Liver (tissue), 9 donors: Measurements from ENCODE around the gene LDHAL6B. TPM values are rescaled to one million over a fixed set of nuclear protein-coding genes. Genes with fewer than 3 reads are reported as not detected.

Experiments used
- DNase-seq: peaks from one replicate; pipeline ENCODE4 v3.0.0-alpha.2; 2017; ENCODE audit warnings: low spot score
- H3K27ac ChIP-seq, 2 donors: one replicate each; pipeline ENCODE4 v1.7.0; 2013; ENCODE audit warnings: inconsistent platforms in 2 of 2, low read length in 2 of 2, control low read depth in 1 of 2, low read depth in 1 of 2, mild to moderate bottlenecking in 1 of 2
- H3K27me3 ChIP-seq, 4 donors: one replicate each; pipeline versions ENCODE4 v1.6.1 to v1.7.0; 2013; ENCODE audit warnings: low read length in 3 of 4, inconsistent platforms in 1 of 4, mild to moderate bottlenecking in 1 of 4, moderate library complexity in 1 of 4; ENCODE audit not compliant: control insufficient read depth in 4 of 4, insufficient read depth in 4 of 4
- H3K36me3 ChIP-seq, 4 donors: one replicate each; pipeline versions ENCODE4 v1.6.1 to v1.7.0; 2013; ENCODE audit warnings: low read length in 3 of 4, mild to moderate bottlenecking in 3 of 4, low read depth in 1 of 4, moderate library complexity in 1 of 4; ENCODE audit not compliant: control insufficient read depth in 4 of 4, insufficient read depth in 3 of 4
- H3K4me1 ChIP-seq, 4 donors: one replicate each; pipeline versions ENCODE4 v1.6.1 to v1.7.0; 2013; ENCODE audit warnings: low read length in 3 of 4, mild to moderate bottlenecking in 3 of 4, moderate library complexity in 1 of 4; ENCODE audit not compliant: control insufficient read depth in 4 of 4, insufficient read depth in 4 of 4
- H3K4me3 ChIP-seq, 3 donors: one replicate each; pipeline versions ENCODE4 v1.6.1 to v1.7.0; 2013; ENCODE audit warnings: low read length in 3 of 3, control low read depth in 1 of 3, low read depth in 1 of 3, mild to moderate bottlenecking in 1 of 3
- H3K9ac ChIP-seq, 2 donors: one replicate each; pipeline ENCODE4 v1.7.0; 2013; ENCODE audit warnings: low read length in 2 of 2, mild to moderate bottlenecking in 2 of 2, moderate library complexity in 2 of 2, control low read depth in 1 of 2, low read depth in 1 of 2
- H3K9me3 ChIP-seq, 4 donors: one replicate each; pipeline versions ENCODE4 v1.6.1 to v1.7.0; 2013; ENCODE audit warnings: low read length in 3 of 4; ENCODE audit not compliant: control insufficient read depth in 4 of 4
- EGR1 ChIP-seq, 2 donors: IDR thresholded peaks; 2 replicates each; pipeline ENCODE4 v1.6.1; 2016 to 2018; ENCODE audit warnings: antibody characterized with exemption in 2 of 2, low read depth in 2 of 2
- FOXA1 ChIP-seq: IDR thresholded peaks from 2 replicates; pipeline ENCODE4 v1.6.1; 2016; ENCODE audit warnings: antibody characterized with exemption
- GABPA ChIP-seq, 2 donors: IDR thresholded peaks in 1 of 2; conservative IDR thresholded peaks in 1 of 2; 2 replicates each; pipeline ENCODE4 v1.6.1; 2016; ENCODE audit warnings: antibody characterized with exemption in 2 of 2, mild to moderate bottlenecking in 1 of 2, moderate library complexity in 1 of 2
- HNF4A ChIP-seq, 2 donors: conservative IDR thresholded peaks; 2 replicates each; pipeline ENCODE4 v1.6.1; 2016; ENCODE audit warnings: antibody characterized with exemption in 2 of 2, mild to moderate bottlenecking in 2 of 2
- HNF4G ChIP-seq: IDR thresholded peaks from 2 replicates; pipeline ENCODE4 v1.6.1; 2016; ENCODE audit warnings: antibody characterized with exemption
- NR2F2 ChIP-seq: IDR thresholded peaks from 2 replicates; pipeline ENCODE4 v1.6.1; 2016; ENCODE audit warnings: antibody characterized with exemption
- RAD21 ChIP-seq, 2 donors: IDR thresholded peaks; 2 replicates each; pipeline ENCODE4 v1.6.1; 2016; ENCODE audit warnings: antibody characterized with exemption in 2 of 2, mild to moderate bottlenecking in 2 of 2
- RXRA ChIP-seq, 2 donors: IDR thresholded peaks; 2 replicates each; pipeline ENCODE4 v1.6.1; 2017 to 2018; ENCODE audit warnings: antibody characterized with exemption in 2 of 2, mild to moderate bottlenecking in 1 of 2
- TAF1 ChIP-seq: conservative IDR thresholded peaks from 2 replicates; pipeline ENCODE4 v1.6.1; 2016; ENCODE audit warnings: antibody characterized with exemption, mild to moderate bottlenecking
- WGBS: extraction: QIAGEN DNeasy Blood & Tissue Kit; methylation state at CpG from one replicate; pipeline ENCODE4 v1.1.7; 2013; 5-methylcytosine and 5-hydroxymethylcytosine counted together
- polyA plus RNA-seq, 2 donors: library from polyadenylated mRNA; stranded (reverse) in 1 of 2; unstranded in 1 of 2; fragments of 200-250 nt in 1 of 2; fragments of >200 nt in 1 of 2; fragmentation: Nextera tagmentation in 1 of 2; extraction: Ambion mirVana in 1 of 2; gene quantifications; one replicate each; pipeline versions ENCODE4 v1.2.1 to v1.2.3, GENCODE V29; 2013 to 2015
- total RNA-seq, 2 donors: library from RNA; depleted of rRNA; stranded (reverse); fragments of >200 nt; gene quantifications; one replicate each; pipeline ENCODE4 v1.2.3, GENCODE V29; 2014
- TF ChIP-seq, protein P1 (sequence below): IDR thresholded peaks from 2 replicates; pipeline ENCODE4 v1.6.1; 2016; ENCODE audit warnings: antibody characterized with exemption
- TF ChIP-seq, protein P2 (sequence below): IDR thresholded peaks from 2 replicates; pipeline ENCODE4 v1.6.1; 2016; ENCODE audit warnings: antibody characterized with exemption, mild to moderate bottlenecking
- donor health status: healthy.
- donor health status: healthy.
- donor health status: healthy.
- donor health status: healthy.
- donor health status: healthy.

Gene LDHAL6B
- total and polyA plus RNA-seq, 4 donors: not detected

DNA sequence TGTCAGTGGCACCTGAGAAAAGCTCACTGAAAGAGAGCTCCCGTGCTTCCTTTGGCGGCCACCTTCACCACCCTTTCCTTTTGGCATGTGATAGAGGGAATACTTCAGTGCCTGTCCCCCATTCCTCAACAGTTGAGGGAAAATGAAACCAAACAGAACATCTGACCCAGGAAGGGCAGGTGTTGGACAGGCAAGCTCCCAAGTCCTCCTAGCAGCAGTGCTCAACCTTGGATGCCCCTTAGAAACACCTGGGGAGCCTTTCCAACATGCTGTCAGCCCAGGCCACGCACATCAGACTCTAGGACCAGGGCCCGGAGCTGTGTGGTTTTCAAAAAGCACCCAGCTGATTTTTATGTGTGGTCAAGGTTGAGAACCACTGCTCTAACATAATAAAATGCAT lies 22.4 kb downstream of the LDHAL6B start:
- TF ChIP-seq HNF4A (conservative IDR thresholded peaks at IDR 0.05) (no peak), FOXA1 (no peak), GABPA (IDR thresholded peaks at IDR 0.05 in 1 of 2, conservative IDR thresholded peaks at IDR 0.05 in 1 of 2) (no peak), RAD21 (IDR thresholded peaks at IDR 0.05) (no peak), EGR1 (IDR thresholded peaks at IDR 0.05; ENCODE audit: low read depth in 2 of 2) (no peak), RXRA (IDR thresholded peaks at IDR 0.05) (no peak), NR2F2 (no peak), TAF1 (no peak)
- TF ChIP-seq, protein P1, sequence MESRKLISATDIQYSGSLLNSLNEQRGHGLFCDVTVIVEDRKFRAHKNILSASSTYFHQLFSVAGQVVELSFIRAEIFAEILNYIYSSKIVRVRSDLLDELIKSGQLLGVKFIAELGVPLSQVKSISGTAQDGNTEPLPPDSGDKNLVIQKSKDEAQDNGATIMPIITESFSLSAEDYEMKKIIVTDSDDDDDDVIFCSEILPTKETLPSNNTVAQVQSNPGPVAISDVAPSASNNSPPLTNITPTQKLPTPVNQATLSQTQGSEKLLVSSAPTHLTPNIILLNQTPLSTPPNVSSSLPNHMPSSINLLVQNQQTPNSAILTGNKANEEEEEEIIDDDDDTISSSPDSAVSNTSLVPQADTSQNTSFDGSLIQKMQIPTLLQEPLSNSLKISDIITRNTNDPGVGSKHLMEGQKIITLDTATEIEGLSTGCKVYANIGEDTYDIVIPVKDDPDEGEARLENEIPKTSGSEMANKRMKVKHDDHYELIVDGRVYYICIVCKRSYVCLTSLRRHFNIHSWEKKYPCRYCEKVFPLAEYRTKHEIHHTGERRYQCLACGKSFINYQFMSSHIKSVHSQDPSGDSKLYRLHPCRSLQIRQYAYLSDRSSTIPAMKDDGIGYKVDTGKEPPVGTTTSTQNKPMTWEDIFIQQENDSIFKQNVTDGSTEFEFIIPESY: no peak
- TF ChIP-seq, protein P2, sequence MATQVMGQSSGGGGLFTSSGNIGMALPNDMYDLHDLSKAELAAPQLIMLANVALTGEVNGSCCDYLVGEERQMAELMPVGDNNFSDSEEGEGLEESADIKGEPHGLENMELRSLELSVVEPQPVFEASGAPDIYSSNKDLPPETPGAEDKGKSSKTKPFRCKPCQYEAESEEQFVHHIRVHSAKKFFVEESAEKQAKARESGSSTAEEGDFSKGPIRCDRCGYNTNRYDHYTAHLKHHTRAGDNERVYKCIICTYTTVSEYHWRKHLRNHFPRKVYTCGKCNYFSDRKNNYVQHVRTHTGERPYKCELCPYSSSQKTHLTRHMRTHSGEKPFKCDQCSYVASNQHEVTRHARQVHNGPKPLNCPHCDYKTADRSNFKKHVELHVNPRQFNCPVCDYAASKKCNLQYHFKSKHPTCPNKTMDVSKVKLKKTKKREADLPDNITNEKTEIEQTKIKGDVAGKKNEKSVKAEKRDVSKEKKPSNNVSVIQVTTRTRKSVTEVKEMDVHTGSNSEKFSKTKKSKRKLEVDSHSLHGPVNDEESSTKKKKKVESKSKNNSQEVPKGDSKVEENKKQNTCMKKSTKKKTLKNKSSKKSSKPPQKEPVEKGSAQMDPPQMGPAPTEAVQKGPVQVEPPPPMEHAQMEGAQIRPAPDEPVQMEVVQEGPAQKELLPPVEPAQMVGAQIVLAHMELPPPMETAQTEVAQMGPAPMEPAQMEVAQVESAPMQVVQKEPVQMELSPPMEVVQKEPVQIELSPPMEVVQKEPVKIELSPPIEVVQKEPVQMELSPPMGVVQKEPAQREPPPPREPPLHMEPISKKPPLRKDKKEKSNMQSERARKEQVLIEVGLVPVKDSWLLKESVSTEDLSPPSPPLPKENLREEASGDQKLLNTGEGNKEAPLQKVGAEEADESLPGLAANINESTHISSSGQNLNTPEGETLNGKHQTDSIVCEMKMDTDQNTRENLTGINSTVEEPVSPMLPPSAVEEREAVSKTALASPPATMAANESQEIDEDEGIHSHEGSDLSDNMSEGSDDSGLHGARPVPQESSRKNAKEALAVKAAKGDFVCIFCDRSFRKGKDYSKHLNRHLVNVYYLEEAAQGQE: no peak
- Histone ChIP-seq H3K4me3 (no peak overlapping the region), H3K27me3 (no peaks in the 10 kb centered on the region), H3K36me3 (peaks cover 0 to 26% (median 23%) of the 10 kb centered on the region in 4 donors), H3K9ac (no peak overlapping the region), H3K27ac (no peak overlapping the region), H3K4me1 (no peaks in the 10 kb centered on the region), H3K9me3 (no peaks in the 10 kb centered on the region)
- 95% methylated on average over 4 of the region's 4 CpGs for WGBS
- DNase-seq: no peak

DNA sequence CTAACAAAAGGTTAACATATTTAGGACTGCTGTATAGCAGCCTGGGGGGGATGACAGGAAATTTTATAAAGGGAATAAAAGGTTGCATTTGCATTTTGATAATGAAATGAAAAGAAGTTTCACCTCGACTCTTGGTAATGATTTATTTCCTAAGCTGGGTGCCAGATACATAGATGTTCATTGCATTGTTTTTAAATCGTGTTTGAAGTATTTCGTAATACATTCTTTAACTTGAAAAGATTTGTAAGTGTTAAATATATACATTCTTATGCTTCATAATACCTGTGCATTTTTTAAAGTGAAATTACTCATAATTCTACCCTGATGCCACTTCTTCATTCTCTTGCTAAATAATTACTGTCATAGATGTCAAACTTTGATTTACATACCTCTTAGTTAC lies 22.8 kb downstream of the LDHAL6B start:
- peaks cover 0 to 25% (median 20%) of the 10 kb centered on the region in 4 donors for H3K36me3 ChIP-seq
- no peak for DNase-seq
- no peaks in the 10 kb centered on the region for H3K9me3 ChIP-seq
- no peak overlapping the region for H3K9ac ChIP-seq
- no peaks in the 10 kb centered on the region for H3K4me1 ChIP-seq
- 85% methylated on average over 3 of the region's 3 CpGs for WGBS
- no peaks in the 10 kb centered on the region for H3K27me3 ChIP-seq
- no peak for TF ChIP-seq TAF1
- no peak for TF ChIP-seq HNF4G
- TF ChIP-seq, protein P1: no peak
- TF ChIP-seq NR2F2: no peak
- H3K27ac ChIP-seq: no peak overlapping the region
- H3K4me3 ChIP-seq: no peak overlapping the region
